Activated CD4-positive, alpha-beta T cell treated with anti-CD3 and anti-CD28 coated beads, Interleukin-2, amount 10 ng/mL, durations not matched to agents 7 days and 5 days (primary cell): Measurements from ENCODE around the gene GRIN3B. TPM values are rescaled to one million over a fixed set of nuclear protein-coding genes. Genes with fewer than 3 reads are reported as not detected.
A peak's percentile ranks its signal among the peaks of the same experiment; 100 is the strongest.

Experiments used
- CTCF ChIA-PET: fragments of 350-600 bp; sonication (Branson Sonifier 250); formaldehyde crosslinking; loops from one replicate; lab custom pipeline; 2021; ENCODE audit warnings: antibody characterized with exemption; lab: Charles Lee
- POLR2A ChIA-PET: fragments of 350-600 bp; sonication (Branson Sonifier 250); formaldehyde crosslinking; loops from one replicate; lab custom pipeline; 2021; ENCODE audit warnings: antibody characterized with exemption; lab: Charles Lee
- DNase-seq: peaks from one replicate; pipeline ENCODE4 v3.0.0-alpha.2; 2020
- H3K27ac Mint-ChIP-seq: one replicate; pipeline ENCODE4 v1.8.0; 2021; ENCODE audit warnings: mild to moderate bottlenecking, moderate library complexity, mixed read lengths
- H3K27me3 Mint-ChIP-seq: one replicate; pipeline ENCODE4 v1.8.0; 2021; ENCODE audit warnings: mixed read lengths
- H3K36me3 Mint-ChIP-seq: one replicate; pipeline ENCODE4 v1.8.0; 2021; ENCODE audit warnings: low read depth, mixed read lengths
- H3K4me1 Mint-ChIP-seq: one replicate; pipeline ENCODE4 v1.8.0; 2021; ENCODE audit warnings: mixed read lengths
- H3K4me3 Mint-ChIP-seq: one replicate; pipeline ENCODE4 v1.8.0; 2021; ENCODE audit warnings: mild to moderate bottlenecking, moderate library complexity, mixed read lengths
- H3K9me3 Mint-ChIP-seq: one replicate; pipeline ENCODE4 v1.8.0; 2021; ENCODE audit warnings: mixed read lengths
- total RNA-seq, 2 experiments: library from RNA; stranded (reverse); gene quantifications; one replicate each; pipeline ENCODE4 v1.2.3, GENCODE V29; 2021

The GRIN3B gene
- total RNA-seq, 2 experiments from 2014 or later, result not detected

DNA sequence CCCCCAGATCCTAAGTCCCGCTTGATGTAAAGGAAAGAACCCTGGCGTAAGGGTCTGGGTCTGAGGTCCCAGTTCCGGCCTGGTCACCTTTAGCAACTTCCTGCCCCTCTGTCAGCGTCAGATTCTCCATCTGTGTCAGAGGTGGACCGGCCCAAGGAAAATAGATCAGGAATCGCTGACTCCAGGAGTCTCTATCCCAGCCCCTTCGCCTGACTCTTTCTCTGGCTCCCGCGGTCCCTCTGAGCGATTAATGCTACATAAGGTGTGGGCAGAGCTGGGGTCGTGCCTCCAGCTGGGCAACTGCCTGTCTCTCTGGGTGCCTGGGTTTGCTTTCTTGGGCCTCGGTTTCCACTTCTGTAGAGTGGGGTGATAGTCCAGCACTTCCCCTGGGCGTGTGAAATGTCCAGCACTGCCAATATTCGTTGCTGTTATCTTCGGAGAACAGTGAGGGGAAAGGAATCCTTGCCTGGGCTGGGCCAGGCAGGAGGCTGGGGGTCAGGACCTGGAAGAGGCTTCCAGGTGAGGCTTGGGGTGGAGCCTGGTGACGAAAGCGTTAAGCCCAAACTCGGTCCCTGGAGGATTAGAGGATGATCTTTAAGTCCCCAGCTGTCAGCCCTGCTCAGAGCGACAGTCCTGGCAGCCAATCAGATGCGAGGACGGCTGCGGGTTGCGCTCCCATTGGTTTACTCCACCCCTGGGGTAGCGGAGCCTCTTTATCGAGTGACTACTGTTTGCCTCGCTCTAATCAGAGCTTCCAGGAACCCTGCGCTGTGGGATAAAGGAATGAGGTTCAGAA is 40.5 kb downstream of the GRIN3B start:
- CTCF ChIA-PET, result interaction anchor here (0.7 to 3.1 kb wide), 10 partner anchors 8 to 235 kb away, joined by 3 to 11 read pairs (median 3); partner anchors contain the start of genes ARHGAP45, CNN2 and FAM174C
- peak overlapping the region; percentile 91 for H3K27ac Mint-ChIP-seq
- peaks cover 61% of the 10 kb centered on the region for H3K4me1 Mint-ChIP-seq
- peak; percentile 94 for DNase-seq
- peak overlapping the region; percentile 99 for H3K4me3 Mint-ChIP-seq
- POLR2A ChIA-PET, result interaction anchor here (1.0 kb wide), 2 partner anchors 27 to 47 kb away, joined by 3 read pairs; no protein-coding TSS in a partner anchor
- H3K36me3 Mint-ChIP-seq, result peaks cover 52% of the 10 kb centered on the region
- no peaks in the 10 kb centered on the region for H3K27me3 Mint-ChIP-seq
- no peaks in the 10 kb centered on the region for H3K9me3 Mint-ChIP-seq

GRCh38 chr19:1041272-1041834 is 41.1 kb downstream of the GRIN3B start:
- ChIA-PET CTCF (interaction anchor here (0.7 to 2.0 kb wide), 5 partner anchors 12 to 26 kb away, joined by 3 to 6 read pairs (median 3); partner anchors contain the start of gene ARHGAP45), POLR2A (interaction anchor here (1.0 kb wide), 2 partner anchors 26 to 46 kb away, joined by 3 read pairs; no protein-coding TSS in a partner anchor)
- H3K4me1 Mint-ChIP-seq, result peaks cover 55% of the 10 kb centered on the region
- H3K36me3 Mint-ChIP-seq, result peaks cover 49% of the 10 kb centered on the region
- DNase-seq, result no peak
- H3K9me3 Mint-ChIP-seq, result no peaks in the 10 kb centered on the region
- no peak overlapping the region for H3K27ac Mint-ChIP-seq
- H3K27me3 Mint-ChIP-seq, result no peaks in the 10 kb centered on the region
- H3K4me3 Mint-ChIP-seq, result peak overlapping the region; percentile 99

DNA sequence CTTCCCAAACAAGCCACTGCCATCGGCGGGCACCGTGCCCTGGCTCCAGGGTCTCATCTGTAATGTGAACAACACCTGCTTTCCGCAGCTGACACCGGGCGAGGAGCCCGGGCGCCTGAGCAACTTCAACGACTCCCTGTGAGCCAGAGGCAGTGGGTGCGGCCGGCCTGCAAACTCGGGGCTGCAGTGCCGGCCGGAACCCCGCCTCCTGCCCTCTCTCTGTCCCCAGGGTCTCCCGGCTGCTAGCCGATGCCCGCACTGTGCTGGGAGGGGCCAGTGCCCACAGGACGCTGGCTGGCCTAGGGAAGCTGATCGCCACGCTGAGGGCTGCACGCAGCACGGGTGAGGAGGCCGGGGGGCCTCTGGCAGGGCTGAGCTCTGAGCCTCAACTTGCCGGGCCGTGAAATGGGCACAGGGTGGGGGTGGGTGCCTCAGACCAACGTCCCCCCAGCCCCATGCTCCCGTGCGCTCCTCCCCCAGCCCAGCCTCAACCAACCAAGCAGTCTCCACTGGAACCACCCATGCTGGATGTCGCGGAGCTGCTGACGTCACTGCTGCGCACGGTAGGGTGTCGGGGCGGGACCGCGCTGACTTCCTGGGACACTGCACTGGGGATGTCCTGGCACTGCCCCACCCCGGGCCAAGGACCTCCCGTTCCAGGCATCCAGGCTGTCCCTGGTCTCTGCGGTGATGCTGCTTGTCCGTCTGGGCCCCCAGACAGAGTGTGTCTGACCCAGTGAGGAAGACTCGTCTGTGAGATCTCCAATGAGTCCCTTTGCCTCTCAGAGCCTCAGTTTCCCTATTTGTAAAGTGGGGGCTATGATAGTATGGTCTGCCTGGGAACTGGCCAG is 41.8 kb downstream of the GRIN3B start:
- ChIA-PET POLR2A (no interaction called here), CTCF (interaction anchor here (0.7 to 2.0 kb wide), 3 partner anchors 13 to 25 kb away, joined by 3 to 6 read pairs (median 3); partner anchors contain the start of gene ARHGAP45)
- H3K9me3 Mint-ChIP-seq, result no peaks in the 10 kb centered on the region
- H3K4me1 Mint-ChIP-seq, result peaks cover 47% of the 10 kb centered on the region
- peak overlapping the region; percentile 99 for H3K4me3 Mint-ChIP-seq
- H3K36me3 Mint-ChIP-seq, result peaks cover 47% of the 10 kb centered on the region
- DNase-seq, result no peak
- H3K27me3 Mint-ChIP-seq, result no peaks in the 10 kb centered on the region
- H3K27ac Mint-ChIP-seq, result no peak overlapping the region

DNA sequence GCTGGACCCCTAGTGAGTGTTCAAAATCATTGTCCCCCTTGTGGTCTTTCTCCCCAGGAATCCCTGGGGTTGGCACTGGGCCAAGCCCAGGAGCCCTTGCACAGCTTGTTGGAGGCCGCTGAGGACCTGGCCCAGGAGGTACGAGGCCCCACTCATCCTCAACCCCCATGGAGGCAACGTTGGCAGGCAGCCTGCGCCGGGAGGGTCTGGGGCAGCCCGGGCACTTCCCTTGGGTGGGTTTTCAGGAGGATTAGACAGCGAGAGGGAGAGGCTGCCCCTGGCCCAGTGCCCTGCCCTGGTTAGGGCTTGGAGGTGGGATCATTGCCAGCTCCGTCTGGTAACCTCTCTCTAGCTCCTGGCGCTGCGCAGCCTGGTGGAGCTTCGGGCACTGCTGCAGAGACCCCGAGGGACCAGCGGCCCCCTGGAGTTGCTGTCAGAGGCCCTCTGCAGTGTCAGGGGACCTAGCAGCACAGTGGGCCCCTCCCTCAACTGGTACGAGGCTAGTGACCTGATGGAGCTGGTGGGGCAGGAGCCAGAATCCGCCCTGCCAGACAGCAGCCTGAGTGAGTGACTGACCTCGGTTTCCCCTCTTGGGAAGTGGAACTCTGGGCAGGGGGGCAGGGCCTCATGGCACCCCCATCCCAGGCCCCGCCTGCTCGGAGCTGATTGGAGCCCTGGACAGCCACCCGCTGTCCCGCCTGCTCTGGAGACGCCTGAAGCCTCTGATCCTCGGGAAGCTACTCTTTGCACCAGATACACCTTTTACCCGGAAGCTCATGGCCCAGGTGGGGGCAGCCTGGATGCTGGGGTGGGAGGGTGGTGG is 42.7 kb downstream of the GRIN3B start:
- CTCF ChIA-PET, result interaction anchor here (0.6 to 2.0 kb wide), 5 partner anchors 8 to 24 kb away, joined by 3 to 6 read pairs (median 3); partner anchors contain the start of genes ARHGAP45 and RNU6-2
- Mint-ChIP-seq H3K36me3 (peaks cover 39% of the 10 kb centered on the region), H3K4me3 (no peak overlapping the region), H3K4me1 (peaks cover 39% of the 10 kb centered on the region), H3K27ac (no peak overlapping the region), H3K27me3 (no peaks in the 10 kb centered on the region), H3K9me3 (no peaks in the 10 kb centered on the region)
- DNase-seq, result no peak
- POLR2A ChIA-PET, result no interaction called here

DNA sequence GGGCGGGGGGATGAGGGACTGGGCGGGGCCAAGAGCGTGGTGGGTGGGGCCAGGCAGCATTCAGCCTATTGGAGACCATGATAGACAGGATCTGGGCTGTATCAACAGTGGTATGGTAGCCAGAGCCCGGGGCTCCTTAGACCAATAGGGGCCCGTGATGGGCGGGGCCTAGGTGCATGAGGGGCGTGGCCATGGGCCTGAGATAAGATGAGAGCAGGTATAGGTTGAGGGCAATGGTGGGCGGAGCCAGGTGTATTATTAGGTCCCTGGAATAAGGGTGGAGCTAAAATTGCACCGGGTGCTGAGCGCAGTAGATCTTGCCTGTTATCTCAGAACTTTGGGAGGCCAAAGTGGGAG is 45.0 kb downstream of the GRIN3B start:
- H3K27ac Mint-ChIP-seq, result no peak overlapping the region

GRCh38 chr19:1046117-1046626 is 46.0 kb downstream of the GRIN3B start:
- CTCF ChIA-PET, result interaction anchor here (1.6 kb wide), 1 partner anchor 19 kb away, joined by 5 read pairs; no protein-coding TSS in a partner anchor
- DNase-seq, result no peak
- no peaks in the 10 kb centered on the region for H3K27me3 Mint-ChIP-seq
- H3K4me3 Mint-ChIP-seq, result no peak overlapping the region
- POLR2A ChIA-PET, result no interaction called here
- H3K27ac Mint-ChIP-seq, result no peak overlapping the region
- peaks cover 22% of the 10 kb centered on the region for H3K36me3 Mint-ChIP-seq
- H3K9me3 Mint-ChIP-seq, result no peaks in the 10 kb centered on the region
- H3K4me1 Mint-ChIP-seq, result peaks cover 13% of the 10 kb centered on the region

More for the DNA sequence above, 45.0 kb downstream of the GRIN3B start:
- Mint-ChIP-seq H3K4me3 (no peak overlapping the region), H3K4me1 (peaks cover 19% of the 10 kb centered on the region), H3K36me3 (peaks cover 22% of the 10 kb centered on the region), H3K27me3 (no peaks in the 10 kb centered on the region), H3K9me3 (no peaks in the 10 kb centered on the region)
- CTCF ChIA-PET, result interaction anchor here (1.2 kb wide), 1 partner anchor 20 kb away, joined by 3 read pairs; no protein-coding TSS in a partner anchor
- POLR2A ChIA-PET, result no interaction called here
- DNase-seq, result peak; percentile 62

- Mint-ChIP-seq H3K27ac (no peak overlapping the region), H3K4me3 (no peak overlapping the region), H3K4me1 (peaks cover 12% of the 10 kb centered on the region), H3K36me3 (peaks cover 25% of the 10 kb centered on the region), H3K9me3 (no peaks in the 10 kb centered on the region), H3K27me3 (no peaks in the 10 kb centered on the region)
- DNase-seq, result no peak
- ChIA-PET POLR2A (no interaction called here), CTCF (interaction anchor here (1.2 to 2.0 kb wide), 3 partner anchors 8 to 18 kb away, joined by 3 to 11 read pairs (median 5); partner anchors contain the start of gene ABCA7)
Observed at GRCh38 chr19:1046836-1047695, 46.8 kb downstream of the GRIN3B start.

- H3K36me3 Mint-ChIP-seq, result peaks cover 23% of the 10 kb centered on the region
- ChIA-PET POLR2A (no interaction called here), CTCF (interaction anchor here (0.5 to 2.0 kb wide), 4 partner anchors 8 to 237 kb away, joined by 3 to 11 read pairs (median 4); partner anchors contain the start of gene ABCA7)
- no peak overlapping the region for H3K27ac Mint-ChIP-seq
- H3K9me3 Mint-ChIP-seq, result no peaks in the 10 kb centered on the region
- H3K4me3 Mint-ChIP-seq, result no peak overlapping the region
- no peaks in the 10 kb centered on the region for H3K27me3 Mint-ChIP-seq
- peaks cover 10% of the 10 kb centered on the region for H3K4me1 Mint-ChIP-seq
- no peak for DNase-seq
Observed at GRCh38 chr19:1047696-1048147, 47.5 kb downstream of the GRIN3B start.

- Mint-ChIP-seq H3K4me1 (peaks cover 16% of the 10 kb centered on the region), H3K4me3 (no peak overlapping the region), H3K36me3 (peaks cover 31% of the 10 kb centered on the region), H3K27me3 (no peaks in the 10 kb centered on the region), H3K9me3 (no peaks in the 10 kb centered on the region), H3K27ac (no peak overlapping the region)
- DNase-seq, result no peak
- POLR2A ChIA-PET, result interaction anchor here (0.6 kb wide), 1 partner anchor 17 kb away, joined by 8 read pairs; no protein-coding TSS in a partner anchor
- CTCF ChIA-PET, result interaction anchor here (2.0 kb wide), 1 partner anchor 10 kb away, joined by 11 read pairs; the partner anchor contains the start of gene ABCA7
Observed at GRCh38 chr19:1049106-1049505, 48.9 kb downstream of the GRIN3B start.

GRCh38 chr19:1049800-1050199 is 49.6 kb downstream of the GRIN3B start:
- ChIA-PET CTCF (interaction anchor here (0.6 to 1.8 kb wide), 3 partner anchors 11 to 190 kb away, joined by 3 to 8 read pairs (median 7); no protein-coding TSS in a partner anchor), POLR2A (no interaction called here)
- DNase-seq, result no peak
- H3K27ac Mint-ChIP-seq, result no peak overlapping the region
- H3K4me1 Mint-ChIP-seq, result peaks cover 16% of the 10 kb centered on the region
- no peaks in the 10 kb centered on the region for H3K9me3 Mint-ChIP-seq
- H3K36me3 Mint-ChIP-seq, result peaks cover 26% of the 10 kb centered on the region
- H3K27me3 Mint-ChIP-seq, result no peaks in the 10 kb centered on the region
- H3K4me3 Mint-ChIP-seq, result no peak overlapping the region
